ENCODE results near the gene RELL2.

The RELL2 gene

DNA sequence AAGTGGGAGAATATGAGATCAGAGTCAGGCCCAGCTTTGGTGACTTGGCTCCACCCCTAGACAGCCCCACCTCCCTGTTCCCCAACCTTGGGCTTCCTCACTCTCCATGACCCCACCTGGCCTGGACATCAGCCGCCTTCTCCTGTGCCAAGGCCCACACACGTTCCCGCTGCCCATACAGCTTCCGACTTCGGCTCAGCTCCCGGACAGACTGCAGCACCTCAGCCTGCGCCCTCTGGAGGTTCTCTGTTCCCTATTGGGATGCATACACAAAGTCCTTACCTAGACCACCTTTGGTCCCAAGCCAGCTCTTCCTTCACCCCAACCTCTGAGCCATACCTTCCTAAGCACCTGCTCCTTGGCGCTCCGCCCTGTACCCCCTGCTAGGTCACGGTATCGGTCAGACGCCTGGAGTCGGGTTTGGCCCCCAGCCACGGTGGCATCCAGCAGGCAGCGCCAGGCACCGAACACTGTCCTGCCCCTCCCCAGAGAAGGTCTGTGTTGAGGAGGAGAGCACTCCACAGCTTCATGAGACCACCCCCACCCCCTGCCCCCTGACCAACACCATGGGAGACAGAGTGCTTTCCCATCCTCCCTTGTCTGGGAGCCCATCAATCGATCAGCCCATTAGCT, 12.4 kb downstream of the RELL2 start:
- DNase-seq (ENCODE audit: low read depth, low spot score): no peak

DNA sequence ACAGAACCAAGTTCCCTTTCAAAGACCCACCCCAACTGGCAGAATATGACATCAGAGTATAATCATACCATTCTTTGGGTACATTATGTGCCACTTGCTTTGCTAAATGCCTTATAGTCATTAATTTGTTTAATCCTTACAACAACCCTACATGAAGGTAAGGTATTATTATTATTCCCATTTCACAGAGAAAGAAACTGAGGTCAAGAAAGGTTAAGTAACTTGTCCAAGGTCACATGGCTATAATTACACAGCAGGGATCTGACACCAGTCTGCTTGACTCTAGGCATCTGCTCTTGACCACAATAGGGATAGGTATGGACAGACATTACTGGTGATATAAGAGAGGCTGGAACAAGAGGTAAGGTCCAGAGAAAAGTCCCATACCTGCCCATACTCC, 13.2 kb downstream of the RELL2 start:
- no peak for DNase-seq (ENCODE audit: low read depth, low spot score)

- peak; percentile 91 for DNase-seq (ENCODE audit: low read depth, low spot score)
Measured at GRCh38 chr5:141650851-141651727, 14.3 kb downstream of the RELL2 start, which contains the start of gene FCHSD1. FCHSD1 (minus strand) TSS chr5:141651418; CDS start chr5:141651368, 50 bp downstream.

- DNase-seq (ENCODE audit: low read depth, low spot score): no peak
Measured at GRCh38 chr5:141651728-141652105, 14.9 kb downstream of the RELL2 start.

DNA sequence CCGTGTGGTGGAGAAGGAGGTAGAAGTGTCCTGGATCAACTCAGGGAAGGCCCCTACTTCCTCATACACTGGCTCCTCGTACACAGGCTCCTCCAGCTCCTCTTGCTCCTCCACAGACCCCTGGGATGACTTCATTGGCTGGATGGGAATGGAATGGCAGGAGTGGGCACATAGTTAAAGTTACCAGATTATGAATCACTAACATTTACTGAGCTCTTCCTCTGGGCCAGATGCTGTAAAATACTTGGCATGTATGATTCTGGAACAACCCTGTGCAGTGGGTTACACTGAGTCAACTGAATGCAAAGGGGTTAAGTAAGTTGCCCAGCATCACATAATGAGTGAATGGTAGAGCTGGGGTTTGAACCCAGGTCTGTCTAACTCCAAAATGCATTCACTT, 17.5 kb downstream of the RELL2 start:
- DNase-seq (ENCODE audit: low read depth, low spot score): peak; percentile 69

DNA sequence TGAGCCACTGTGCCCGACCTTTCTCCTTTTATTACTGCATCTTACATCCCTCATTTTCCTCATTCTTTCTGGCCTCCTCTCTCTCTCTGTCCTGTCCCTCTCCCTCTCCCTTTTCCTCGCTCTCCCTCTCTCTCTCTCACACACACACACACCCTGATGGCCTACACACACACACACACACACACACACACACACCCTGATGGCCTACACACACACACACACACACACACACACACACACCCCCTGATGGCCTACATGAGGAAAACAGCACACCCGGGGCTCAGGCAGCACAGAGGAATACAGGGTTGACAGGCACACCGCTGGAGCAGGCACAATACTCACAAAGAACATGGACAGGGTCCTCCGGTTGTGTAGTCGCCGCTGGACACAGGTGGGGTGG, 18.2 kb downstream of the RELL2 start:
- no peak for DNase-seq (ENCODE audit: low read depth, low spot score)

DNA sequence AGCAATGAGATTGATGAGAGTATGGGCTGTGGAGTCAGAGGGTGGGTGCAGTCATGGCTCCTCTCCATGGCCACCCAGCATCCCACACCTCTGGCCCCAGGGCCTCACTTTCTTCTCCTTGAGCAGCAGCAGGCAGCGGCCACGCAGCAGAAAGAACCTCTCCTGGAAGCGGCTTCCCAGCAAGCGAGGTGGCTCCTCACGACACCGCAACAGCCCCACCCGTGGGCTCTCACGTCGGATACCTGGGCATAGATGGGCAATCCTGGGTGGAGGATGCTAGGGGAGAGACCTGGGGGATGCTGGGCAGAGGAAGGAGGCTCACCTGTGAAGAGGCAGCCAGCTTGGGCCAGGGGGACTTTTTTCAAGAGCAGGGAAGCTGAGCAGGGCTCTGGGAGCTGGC, 19.6 kb downstream of the RELL2 start:
- DNase-seq (ENCODE audit: low read depth, low spot score): no peak

DNA sequence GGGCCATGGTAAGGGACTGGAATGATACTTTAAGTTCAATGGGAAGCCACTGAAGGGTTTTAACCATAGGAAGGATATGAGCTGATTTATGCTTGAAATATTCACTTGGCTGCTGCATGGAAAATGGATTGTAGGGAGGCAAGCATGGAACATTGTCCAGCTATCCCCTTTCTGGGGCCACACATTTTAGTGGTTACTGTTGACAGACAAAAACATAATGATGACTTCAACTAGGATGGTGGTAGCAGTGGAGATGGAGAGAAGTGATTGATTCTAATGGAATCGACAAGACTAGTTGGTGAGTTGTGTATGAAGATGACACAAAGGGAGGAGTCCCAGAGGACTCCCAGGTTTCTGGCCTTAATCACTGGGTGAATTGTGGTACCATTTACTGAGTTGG, 20.6 kb downstream of the RELL2 start:
- no peak for DNase-seq (ENCODE audit: low read depth, low spot score)

DNA sequence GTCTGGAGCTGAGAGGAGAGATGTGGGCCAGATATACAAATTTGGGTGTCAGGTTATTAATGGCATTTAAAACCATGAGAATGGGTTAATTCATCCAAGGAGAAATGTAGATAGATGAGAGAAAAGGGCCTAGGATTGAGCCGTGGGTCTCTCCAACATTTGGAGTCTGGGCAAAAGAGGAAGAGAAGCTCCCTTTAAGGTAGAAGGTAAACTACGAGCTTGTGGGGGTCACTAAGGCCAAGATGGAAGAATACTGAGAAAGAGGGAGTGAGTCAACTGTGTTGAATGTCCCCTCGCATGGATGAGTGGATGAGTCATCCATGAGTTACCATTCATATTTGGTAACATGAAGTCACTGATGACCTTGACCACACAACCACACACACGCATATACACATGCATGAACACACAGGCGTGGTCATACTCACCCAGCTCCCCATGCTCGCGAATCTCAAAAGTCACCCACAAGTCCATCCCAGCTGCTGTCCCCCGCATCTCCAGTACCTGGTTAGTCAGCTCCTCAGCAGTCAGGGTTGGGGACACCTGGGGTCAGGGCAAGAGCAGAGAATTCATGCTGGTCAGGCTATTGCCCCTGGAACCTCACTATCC, 21.2 kb downstream of the RELL2 start:
- peak; percentile 81 for DNase-seq (ENCODE audit: low read depth, low spot score)

DNA sequence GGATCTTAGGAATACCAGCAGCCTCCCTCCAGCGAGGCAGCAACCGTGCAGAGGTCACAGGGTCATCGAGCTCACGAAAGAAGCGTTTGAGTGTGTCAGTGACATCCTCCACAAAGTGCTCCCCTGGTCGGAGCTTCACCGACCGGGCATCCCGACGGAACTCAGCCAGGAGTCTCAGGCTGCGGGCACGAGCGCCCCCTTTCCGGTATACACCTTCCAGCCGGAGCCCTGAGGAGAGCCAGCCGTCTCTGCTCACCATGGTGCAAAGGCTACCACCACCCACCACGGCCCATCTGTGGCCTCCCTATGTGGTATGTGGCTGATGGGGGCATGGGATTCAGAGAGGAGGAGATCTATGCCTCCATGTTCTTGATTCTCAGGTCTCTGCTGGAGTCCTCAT, 25.2 kb downstream of the RELL2 start:
- DNase-seq (ENCODE audit: low read depth, low spot score): no peak

DNA sequence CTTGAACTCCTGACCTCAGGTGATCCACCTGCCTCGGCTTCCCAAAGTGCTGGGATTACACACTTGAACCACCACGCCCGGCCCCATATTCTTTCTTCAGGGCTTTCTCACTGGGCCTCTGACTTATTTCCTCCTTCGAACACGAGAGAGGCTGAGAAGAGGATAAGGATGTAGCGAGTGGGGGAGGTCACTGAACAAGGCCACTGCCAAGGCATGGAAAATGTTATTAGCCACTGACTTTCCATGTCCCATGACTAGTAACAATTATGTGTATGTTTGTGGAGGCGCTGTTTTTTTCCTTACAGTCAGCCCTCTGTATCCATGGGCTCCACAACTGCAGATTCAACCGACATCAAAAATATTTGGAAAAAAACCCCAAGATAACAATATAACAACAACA, 26.7 kb downstream of the RELL2 start:
- DNase-seq (ENCODE audit: low read depth, low spot score): no peak

DNA sequence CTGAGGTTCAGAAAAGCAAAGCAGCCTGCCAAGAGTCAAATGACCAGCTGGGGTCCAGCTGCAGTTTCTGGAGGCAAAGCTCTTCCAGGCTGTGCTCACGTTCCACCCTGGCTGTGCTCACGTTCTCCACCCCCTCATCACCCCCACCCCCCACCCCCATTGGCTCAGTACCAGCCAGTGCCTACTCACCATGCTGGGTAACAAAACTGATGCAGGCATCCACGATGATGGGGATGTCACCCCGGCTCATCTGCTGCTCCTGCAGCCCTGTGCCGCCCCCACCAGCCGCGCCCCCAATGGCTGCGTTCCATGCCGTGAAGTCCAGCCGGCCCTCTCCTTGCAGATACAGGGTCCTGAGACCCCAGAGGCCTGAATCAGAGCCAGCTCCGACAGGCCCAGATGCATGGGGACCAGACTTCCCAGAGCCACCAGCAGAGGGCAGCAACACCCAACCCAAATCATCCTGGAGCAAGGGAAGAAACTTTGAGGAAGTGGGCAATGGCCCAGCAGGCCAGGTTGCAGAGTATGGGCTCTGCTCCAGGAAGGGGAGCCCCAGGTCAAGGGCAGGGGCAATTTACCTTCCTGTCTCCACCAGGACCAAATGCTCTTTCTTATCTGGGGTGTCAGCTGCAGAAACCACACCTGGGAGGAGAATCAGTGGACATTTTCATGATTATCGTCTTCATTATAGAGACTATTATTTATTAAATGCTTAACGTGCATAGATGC, 28.1 kb downstream of the RELL2 start:
- DNase-seq (ENCODE audit: low read depth, low spot score): peak; percentile 85

DNA sequence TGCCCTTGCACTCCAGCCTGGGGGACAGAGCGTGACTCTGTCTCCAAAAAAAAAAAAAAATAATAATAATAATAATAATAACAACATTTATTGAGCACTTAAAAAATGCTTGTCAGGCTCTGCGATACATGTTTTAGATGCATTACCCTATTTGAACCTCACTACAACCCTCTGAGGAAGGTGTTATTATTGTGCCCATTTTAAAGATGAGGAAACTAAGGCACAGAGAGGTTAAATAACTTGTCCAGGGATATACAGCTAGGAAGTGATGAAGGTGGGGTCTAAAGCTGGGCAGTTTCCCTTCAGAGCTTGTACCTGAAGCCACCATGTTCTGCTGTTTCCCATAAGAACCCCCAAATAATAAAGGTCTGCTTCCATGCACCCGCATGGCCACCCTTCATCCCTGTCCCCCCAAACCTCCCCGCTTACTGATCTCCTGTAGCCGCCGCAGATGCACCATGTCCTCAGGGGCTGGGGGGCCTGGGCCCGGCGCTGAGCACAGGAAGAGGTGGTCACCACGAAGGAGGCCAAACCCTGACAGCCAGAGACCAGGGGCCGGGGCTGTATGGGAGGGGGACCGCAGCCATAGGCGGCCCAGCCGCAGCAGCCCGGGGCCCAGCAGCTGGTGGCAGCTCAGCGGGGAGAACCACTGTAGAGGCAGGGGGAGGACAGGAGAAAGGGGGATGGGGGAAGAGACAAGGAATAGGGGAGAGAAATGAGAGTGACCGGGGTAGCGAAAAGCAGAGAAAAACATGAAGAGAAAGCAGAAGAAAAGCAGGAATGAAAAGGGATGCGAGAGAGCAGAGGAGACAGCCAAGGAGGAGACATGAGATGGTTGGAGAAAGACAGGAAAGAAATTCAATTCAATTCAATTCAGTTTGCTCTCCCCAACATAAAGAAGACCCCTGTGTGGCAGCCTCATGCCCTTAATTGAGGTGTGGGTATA, 29.5 kb downstream of the RELL2 start:
- no peak for DNase-seq (ENCODE audit: low read depth, low spot score)

GRCh38 chr5:141668601-141669265, 31.9 kb downstream of the RELL2 start:
- no peak for DNase-seq (ENCODE audit: low read depth, low spot score)

DNA sequence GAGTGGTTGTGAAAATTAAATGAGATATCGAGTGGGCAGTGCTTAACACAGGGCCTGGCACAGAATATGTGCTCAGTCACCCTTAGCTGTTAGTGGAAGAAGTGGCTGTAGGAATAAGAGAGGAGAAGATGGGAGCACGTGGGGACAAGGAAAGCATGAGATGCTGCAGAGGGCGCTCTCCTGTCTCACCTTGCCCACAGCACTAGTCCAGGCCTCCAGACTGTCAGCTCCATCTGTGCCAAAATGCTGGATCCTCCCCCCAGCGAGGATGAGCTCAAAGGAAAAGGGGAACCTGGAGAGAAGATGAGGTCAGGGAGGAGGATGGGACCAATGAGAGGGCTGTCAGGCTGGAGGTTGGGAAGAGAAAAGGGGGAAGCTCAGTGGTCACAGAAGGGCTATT, 32.7 kb downstream of the RELL2 start:
- no peak for DNase-seq (ENCODE audit: low read depth, low spot score)

- no peak for DNase-seq (ENCODE audit: low read depth, low spot score)
Measured at GRCh38 chr5:141672071-141672840, 35.5 kb downstream of the RELL2 start.

DNA sequence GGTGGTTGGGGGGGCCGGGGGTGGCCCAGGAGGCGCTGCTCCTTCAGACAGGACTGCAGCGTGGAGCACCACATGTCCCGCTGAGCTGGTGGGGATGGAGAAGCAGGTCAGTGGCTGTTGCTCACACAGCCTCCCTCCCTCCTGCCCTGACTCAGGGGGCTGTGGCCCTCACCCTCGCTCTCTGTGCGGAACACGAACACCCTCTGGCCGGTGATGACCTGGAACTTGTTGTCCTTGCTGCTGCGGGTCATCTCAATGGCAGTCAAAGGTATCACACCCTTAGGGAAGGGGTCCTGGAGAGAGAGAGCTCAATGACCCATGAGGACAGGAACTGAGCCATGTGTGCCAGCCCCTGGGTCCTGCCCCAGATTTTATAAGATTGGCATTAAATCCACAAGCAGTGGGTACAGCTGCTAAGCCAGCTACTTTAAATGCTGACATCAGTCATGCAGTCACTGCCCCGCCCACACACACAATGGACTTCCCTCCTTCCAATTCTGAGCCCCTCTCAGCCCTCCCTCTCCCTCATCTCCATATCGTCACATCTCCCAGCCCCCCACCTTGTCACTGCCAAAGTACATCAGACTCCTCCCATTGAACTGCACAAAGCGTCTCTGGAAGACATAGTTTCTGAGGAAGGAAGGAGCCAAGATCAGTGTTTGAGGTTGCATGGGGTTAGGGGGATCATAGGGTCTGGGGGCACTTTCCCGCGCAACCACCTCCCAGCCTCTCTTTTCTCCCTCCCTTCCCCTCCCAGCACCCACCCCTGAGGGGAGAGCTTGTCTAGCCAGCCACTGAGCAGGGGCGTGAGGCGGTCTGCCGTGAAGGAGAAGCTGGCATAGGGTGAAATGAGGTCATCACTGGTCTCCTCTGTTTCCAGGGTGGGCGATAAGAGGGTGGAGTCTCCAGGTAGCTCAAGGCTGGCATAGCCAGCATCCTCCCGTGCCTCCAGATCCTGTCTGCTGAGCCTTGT, 36.3 kb downstream of the RELL2 start:
- DNase-seq (ENCODE audit: low read depth, low spot score): peak; percentile 78

- DNase-seq (ENCODE audit: low read depth, low spot score): no peak
Measured at GRCh38 chr5:141674747-141675146, 38.0 kb downstream of the RELL2 start.
